Measurements from ENCODE around the gene PLXNA4.

GRCh38 chr7:132243051-132243450, 333.2 kb downstream of the PLXNA4 start:
- TF ChIP-seq GATA3 (IDR thresholded peaks at IDR 0.05; ENCODE audit: low read depth, low read length) (no peak), GATA2 (IDR thresholded peaks at IDR 0.05; ENCODE audit: low read depth, low read length) (no peak)

Data from SH-SY5Y (cell line).